Bronchial epithelial cell (primary cell): ENCODE results near the gene UVSSA. TPM values are rescaled to one million over a fixed set of nuclear protein-coding genes. Genes with fewer than 3 reads are reported as not detected.

ENCODE experiments used
- DNase-seq: peaks from one replicate; pipeline ENCODE4 v3.0.0-alpha.2; 2010; ENCODE audit warnings: low read depth
- FAIRE-seq: peaks from 2 replicates; lab custom pipeline; 2011; peaks lifted over from hg19 to GRCh38; lab: Jason Lieb, UNC
- H3K27me3 ChIP-seq: 2 replicates; pipeline ENCODE4 v1.5.1; 2011; ENCODE audit warnings: low read length; ENCODE audit not compliant: control insufficient read depth, insufficient read depth
- H3K36me3 ChIP-seq: 2 replicates; pipeline ENCODE4 v1.5.1; 2011; ENCODE audit warnings: low read length; ENCODE audit not compliant: control insufficient read depth, insufficient read depth
- H3K4me3 ChIP-seq: 2 replicates; pipeline ENCODE4 v1.5.1; 2011; ENCODE audit warnings: mild to moderate bottlenecking, low read depth, low read length, control low read depth
- total RNA-seq: library from RNA; depleted of rRNA; stranded (reverse); fragments of >200 nt; gene quantifications from 2 replicates; pipeline ENCODE4 v1.2.1, GENCODE V29; 2014
- TF ChIP-seq, protein P1 (sequence below): IDR thresholded peaks from 2 replicates; pipeline ENCODE4 v1.5.1; 2011; ENCODE audit warnings: mild to moderate bottlenecking, moderate library complexity, low read length, control low read depth, inconsistent platforms; ENCODE audit not compliant: insufficient read depth, severe bottlenecking

UVSSA gene
- total RNA-seq, 1 donor from 2014 or later, result 8.2 TPM

DNA sequence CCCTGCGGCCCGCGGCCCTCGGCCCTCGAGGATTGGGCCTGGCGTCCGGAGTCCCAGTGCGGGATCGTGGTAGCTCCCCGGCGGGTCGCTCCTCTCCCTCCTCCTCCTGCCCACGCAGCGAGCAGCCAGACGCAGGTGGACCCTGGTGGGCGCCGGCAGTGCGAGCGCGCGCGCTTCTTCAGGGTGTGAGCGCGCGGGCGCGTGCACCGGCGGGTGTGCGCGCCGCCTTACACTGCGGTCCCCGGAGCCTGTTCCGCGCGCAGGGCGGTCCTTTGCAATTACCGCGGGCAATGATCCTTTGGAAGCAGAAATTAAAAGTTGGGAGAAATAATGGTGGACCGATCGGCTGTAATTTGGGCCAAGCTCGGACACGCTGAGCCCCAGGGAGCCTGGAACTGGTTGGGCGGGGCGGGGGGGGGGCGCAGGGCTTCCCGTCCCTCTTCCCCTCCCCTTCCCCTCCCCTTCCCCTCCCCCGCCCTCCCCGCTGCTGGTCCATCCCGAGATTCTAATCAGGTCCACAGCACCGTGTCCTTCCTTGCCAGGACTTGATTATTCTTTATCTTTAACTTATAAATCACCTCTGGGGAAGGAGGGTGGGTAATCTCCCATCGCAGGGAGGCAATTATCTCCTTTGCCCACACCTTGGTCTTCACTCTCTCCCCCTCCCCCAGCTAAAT lies 60.8 kb downstream of the UVSSA start:
- H3K36me3 ChIP-seq, result no peaks in the 10 kb centered on the region
- TF ChIP-seq, protein P1, sequence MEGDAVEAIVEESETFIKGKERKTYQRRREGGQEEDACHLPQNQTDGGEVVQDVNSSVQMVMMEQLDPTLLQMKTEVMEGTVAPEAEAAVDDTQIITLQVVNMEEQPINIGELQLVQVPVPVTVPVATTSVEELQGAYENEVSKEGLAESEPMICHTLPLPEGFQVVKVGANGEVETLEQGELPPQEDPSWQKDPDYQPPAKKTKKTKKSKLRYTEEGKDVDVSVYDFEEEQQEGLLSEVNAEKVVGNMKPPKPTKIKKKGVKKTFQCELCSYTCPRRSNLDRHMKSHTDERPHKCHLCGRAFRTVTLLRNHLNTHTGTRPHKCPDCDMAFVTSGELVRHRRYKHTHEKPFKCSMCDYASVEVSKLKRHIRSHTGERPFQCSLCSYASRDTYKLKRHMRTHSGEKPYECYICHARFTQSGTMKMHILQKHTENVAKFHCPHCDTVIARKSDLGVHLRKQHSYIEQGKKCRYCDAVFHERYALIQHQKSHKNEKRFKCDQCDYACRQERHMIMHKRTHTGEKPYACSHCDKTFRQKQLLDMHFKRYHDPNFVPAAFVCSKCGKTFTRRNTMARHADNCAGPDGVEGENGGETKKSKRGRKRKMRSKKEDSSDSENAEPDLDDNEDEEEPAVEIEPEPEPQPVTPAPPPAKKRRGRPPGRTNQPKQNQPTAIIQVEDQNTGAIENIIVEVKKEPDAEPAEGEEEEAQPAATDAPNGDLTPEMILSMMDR, result no peak
- FAIRE-seq (no peak), DNase-seq (no peak)
- H3K27me3 ChIP-seq, result peaks cover 29% of the 10 kb centered on the region
- H3K4me3 ChIP-seq, result no peak overlapping the region

GRCh38 chr4:1408418-1408817 lies 61.4 kb downstream of the UVSSA start:
- TF ChIP-seq, protein P1, result no peak
- Histone ChIP-seq H3K36me3 (no peaks in the 10 kb centered on the region), H3K4me3 (no peak overlapping the region), H3K27me3 (peaks cover 29% of the 10 kb centered on the region)
- FAIRE-seq (no peak), DNase-seq (no peak)

DNA sequence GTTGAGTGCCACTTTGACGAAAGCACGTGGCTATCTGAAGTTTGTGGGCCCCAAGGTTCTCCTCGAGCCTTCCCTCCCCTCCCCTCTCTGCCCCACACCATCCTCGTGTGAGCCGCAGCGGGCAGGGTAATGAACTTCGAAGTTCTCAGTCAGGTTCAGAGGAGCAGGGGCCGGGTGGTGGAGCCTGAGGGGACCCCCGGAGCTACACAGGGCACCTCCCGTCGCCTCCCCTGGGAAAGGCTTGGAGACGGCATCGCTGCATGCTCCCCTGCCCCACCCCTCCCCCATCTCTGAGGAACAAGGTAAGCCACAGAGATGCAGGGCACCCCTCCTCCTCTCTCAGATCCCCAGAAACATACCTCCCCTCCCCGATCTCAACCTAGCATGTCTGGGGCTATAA lies 62.1 kb downstream of the UVSSA start:
- DNase-seq, result no peak
- Histone ChIP-seq H3K36me3 (no peaks in the 10 kb centered on the region), H3K4me3 (no peak overlapping the region), H3K27me3 (peaks cover 29% of the 10 kb centered on the region)
- no peak for FAIRE-seq
- TF ChIP-seq, protein P1, result no peak

- Histone ChIP-seq H3K4me3 (no peak overlapping the region), H3K27me3 (peaks cover 24% of the 10 kb centered on the region), H3K36me3 (no peaks in the 10 kb centered on the region)
- DNase-seq, result no peak
- FAIRE-seq, result no peak
- TF ChIP-seq, protein P1, result no peak
Measured at GRCh38 chr4:1409491-1410425, 62.8 kb downstream of the UVSSA start.

- TF ChIP-seq, protein P1, result no peak
- Histone ChIP-seq H3K36me3 (no peaks in the 10 kb centered on the region), H3K4me3 (no peak overlapping the region), H3K27me3 (peaks cover 18% of the 10 kb centered on the region)
- no peak for DNase-seq
- FAIRE-seq, result no peak
Measured at GRCh38 chr4:1410491-1411325, 63.7 kb downstream of the UVSSA start.
